ENCODE measurements around the gene MAGOH.
"Not testable (repeated sequence)": the region's sequence is repeated elsewhere in the genome, so short reads cannot be mapped to it uniquely, and the experiment has no call there.

MAGOH gene

DNA sequence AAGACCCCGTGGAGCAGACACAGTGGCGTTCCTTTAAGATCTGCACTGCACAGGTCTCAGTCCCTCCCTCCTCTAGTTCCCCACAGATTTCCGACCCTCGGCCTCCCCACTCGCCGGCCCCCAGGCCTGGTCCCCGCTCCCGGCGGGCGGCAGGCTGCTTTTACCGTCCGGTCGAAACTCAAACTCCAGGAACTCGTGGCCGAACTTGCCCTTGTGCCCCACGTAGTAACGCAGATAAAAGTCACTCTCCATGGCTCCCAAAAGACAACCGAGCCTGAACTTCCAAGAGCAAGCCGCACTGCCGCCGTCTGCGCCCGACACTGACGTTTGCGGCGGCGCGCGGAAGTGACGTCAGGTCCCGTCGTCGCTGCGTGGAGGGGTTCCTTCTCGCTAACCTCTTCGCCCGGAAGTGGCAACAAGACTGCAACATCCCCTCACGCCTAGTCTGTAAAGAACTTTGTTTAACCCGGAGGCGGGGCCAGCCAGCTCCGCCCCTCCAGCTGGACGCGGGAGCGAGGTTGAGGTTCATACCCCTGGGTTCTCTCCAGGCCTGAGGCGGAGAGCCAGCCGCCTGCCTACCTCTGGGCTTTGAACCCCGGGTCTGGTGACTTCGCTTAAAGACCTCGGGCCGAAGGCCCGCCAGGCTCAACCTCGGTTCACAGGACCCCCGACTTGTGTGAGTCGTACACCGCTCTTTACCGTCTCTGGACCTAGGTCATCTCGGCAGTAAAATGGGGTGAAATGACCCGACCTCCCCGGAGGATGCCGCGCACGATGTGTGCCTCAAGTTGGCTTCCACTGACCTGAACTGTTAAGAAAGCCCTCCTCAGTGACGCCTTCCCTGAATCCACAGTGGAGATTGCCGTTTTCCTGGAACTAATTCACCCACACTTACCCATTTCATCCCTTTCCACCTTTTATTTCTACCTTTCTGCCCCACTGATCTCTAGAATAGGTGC is at the start of gene MAGOH:
Gene MAGOH, minus strand, starts transcription at position 322 of the 959 bp plus-strand sequence. Its CDS starts 70 bp downstream, at position 252.
- DNase-seq: peak; percentile 93

DNA sequence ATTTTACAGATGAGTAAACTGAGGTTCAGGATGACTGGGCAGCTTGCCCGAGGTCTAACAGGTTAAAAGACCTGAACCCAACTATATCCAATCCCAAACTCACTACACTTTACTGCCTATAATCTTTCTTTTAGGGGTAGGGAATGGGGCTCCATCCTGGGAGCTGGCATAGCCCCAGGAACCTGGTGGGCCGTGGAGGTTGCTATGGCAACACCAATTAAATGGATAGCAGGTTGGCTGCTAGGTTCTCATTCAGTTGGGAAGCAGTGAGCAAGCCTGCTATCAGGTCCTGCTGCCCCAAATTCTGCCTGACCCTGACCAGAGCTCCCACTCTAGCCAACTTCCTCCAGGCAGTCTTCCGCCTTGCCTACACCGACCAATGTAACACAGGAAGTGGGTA is 48.6 kb upstream of the MAGOH start:
- DNase-seq: peak; percentile 17

DNA sequence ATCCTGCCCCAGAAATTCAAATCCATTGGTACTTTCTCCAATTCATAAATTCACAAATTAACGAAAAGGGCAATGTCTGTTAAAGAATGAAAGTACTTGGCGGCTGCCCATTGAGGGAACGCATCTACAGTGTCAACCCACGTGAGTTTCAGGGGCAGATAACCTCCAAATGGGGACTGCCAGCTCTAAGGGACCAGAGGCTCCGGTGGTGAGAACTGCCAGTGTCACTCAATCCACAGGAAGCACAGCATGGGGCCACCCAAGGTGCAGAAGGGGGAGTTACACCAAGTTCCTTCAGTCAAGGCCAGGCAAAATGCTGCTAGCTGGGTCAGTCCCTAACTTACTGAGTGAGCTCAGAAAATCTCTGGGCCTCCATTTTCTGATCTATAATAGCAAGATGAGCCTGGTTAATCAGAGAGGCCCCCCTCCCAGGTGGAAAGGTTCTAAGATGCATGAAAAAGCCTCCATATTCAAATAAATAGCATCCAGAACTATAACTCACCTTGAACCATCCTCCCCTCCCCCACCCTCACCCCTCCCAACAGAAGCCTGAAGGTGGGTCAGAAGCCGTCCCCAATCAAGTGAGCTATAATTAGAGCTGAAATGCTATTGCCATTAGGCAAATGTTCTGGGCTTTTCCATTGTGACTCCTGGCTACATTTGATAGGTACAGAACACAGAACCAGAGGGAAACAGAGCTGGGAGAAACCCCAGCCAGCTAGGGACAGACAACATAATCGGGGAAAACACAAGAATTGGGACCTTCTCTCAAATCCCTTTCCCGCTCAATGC is 47.8 kb upstream of the MAGOH start:
- DNase-seq: no peak

DNA sequence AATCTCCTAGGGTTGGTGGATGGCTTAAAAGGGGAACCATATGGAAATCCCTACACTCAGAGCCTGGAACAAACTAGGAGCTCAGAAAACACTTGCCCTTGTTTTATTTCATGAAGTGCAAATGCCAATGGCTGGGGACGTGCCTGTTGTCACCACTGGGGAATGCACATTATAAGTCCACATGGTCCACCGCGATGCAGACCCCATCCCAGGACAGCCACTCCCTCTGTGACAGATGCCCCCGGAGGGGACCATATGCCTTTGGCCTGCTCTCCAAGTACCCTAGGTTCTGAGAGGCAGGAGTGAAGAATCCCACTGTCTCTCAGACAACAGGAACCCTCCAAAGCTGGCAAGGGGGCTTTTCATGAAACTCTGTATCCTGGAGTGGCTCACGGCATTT is 47.2 kb upstream of the MAGOH start:
- DNase-seq: no peak

DNA sequence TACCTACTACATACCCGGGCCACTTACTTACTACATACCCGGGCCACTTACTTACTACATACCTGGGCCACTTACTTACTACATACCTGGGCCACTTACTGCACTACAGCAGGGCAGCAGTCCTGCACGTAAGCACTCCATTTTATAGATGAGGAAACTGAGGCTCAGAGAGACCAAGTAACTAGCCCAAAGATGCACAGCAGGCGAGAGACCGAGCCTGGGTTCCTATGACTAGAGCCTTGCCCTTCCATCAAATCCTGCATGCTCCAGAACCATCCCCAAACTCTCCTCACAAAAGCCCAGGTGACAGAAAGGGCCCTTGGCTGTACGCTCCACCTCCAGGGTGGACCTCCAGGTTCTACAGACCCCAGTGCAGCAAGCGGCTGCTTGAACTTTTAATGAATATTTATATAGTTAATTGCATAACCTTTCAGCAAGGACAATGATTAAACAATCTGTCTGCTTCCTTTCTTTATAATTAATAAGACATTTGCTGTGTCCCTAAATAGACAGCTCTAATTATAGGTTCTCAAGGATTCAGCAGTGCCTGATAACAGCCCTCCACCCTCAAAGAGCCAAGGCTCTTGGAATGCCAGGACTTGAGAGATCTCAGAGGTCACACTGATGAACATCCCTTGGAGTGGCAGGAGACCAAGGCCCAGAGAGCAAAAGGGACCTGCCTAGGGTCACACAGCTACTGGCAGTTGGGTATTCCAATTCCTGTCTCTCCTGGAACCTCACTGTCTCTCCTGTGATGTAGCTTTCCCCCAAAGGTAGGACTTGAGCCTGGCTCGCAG is 46.1 kb upstream of the MAGOH start:
- no peak for DNase-seq

DNA sequence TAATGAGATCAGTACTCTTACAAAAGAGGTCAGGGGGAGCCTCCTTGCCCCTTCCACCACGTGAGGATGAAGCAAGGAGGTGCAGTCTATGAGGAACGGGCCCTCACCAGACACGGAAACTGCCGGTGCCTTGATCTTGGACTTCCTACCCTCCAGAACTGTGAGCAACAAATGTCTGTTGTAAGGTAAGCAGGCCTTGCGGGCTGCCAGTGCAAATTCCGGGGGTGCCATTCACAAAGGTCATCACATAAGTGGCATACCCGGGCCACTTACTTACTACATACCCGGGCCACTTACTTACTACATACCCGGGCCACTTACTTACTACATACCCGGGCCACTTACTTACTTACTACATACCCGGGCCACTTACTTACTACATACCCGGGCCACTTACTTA is 44.8 kb upstream of the MAGOH start:
- DNase-seq: not testable (repeated sequence)

DNA sequence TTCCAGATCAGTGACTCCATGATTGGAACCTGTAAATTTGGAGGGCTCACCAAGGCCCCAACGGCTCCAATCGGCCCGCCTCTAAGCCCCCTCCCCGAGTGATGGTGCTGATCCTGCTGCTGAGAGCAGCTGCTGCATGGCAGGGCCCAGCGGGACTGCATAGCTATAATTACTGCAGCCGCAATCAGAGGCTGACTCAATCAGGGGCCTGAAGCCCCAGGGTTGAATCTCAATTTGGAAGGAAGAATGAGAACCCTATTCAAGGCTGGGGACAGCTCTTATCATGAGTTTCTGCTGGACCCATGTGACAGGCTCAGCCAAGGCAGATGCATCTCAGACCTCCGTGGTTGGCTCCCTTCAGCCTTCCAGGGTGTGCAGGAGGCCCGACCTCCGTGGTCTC is 42.8 kb upstream of the MAGOH start:
- peak; percentile 16 for DNase-seq

DNA sequence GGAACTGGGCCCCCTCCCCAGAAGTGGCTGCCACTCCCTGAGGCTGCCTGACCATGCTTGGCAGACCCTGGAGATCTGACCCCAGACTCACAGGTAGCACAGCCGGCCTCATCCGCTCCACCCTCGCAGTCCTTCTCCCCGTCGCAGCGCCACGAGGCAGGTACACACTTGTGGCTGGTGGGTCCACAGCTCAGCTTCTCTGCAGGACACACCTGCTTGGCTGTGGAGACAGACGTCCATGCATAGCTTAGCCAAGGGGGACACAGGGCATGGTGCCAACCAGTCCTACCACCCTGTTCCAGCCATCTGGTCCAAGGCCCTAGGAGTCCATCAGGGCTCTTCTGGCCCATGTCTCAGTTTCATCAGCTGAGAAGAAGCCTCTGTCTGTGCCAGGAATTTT is 42.2 kb upstream of the MAGOH start:
- DNase-seq: no peak

DNA sequence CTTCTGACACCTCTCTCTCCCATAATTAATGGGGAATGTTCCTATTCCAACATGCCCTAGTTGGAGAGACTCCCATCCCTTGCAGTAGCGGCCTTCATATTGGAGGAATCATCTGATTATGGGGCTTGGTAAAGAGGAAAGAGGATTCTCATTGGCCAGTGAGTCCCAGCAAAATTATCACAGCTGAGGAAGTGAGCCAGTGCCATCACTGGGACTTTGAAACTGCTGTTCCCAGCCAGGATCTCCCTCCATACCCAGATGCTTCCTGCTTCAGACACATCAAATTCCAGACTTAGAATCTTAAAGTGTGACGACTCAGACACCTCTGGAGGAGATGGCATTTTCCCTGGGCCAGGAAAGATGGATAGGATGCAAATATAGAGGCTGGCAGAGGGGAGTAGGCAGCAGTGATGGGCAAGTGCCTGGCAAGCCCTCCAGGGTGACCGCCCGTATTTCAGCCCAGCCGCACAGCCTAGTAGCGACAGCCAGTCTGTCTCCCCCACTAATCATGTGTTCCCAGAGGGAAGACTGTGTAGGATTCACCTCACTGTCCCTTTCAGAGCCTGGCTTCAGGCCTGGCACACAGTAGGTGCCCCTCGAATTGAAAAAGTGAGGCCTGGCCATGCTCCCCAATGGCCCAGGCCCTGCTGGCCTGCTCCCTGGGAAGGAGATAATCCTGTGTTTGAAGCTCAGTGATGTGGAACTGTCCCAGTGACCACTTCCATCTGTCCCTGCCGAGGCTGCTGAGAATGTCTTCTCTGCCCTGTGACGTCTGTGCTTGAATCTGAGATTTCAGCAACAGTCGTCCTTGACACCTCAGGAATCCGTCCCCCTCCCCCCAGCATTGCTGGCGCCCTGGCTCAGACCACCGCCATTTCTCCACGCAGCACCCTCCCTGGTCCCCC is 41.2 kb upstream of the MAGOH start:
- DNase-seq: no peak

DNA sequence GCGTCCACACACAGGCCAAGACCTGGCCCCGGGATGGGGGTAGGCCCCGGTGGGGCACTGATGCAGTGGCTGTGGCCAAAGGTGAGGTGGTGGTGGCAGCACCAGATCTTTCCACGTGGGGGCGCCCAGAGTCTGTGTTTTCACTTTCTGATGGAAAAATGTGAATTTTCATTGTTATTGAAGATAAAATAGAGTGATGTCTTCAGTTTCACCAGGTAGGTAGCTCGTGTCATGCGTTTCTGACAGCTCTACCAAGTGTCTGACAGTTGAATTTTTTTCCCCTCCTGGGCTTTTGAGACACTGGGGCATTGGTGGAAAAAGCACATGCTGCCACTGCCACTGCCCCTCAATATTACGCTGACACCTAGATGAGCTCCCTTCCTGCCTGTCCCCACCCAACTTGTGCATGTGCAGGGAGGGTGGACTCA is 40.0 kb upstream of the MAGOH start:
- DNase-seq: peak; percentile 64

DNA sequence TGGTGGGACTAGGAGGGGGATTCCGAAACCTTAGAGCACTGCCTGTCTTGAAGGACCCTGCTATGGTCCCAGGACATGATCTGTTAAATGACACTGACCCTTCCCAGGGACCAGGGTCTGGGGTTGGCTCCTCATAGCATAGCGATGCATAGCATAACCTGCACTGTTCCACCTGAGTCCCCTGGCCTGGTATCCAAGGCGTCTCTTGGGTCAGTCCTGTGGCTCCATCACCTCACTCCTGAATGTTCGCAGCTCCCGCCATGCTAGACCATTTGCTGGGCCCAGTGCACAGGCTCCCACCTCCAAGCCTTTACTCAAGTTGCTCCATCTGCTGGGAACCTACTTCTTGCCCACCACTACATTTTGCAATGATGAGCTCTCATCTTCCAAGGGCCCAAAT is 39.0 kb upstream of the MAGOH start:
- DNase-seq: no peak

DNA sequence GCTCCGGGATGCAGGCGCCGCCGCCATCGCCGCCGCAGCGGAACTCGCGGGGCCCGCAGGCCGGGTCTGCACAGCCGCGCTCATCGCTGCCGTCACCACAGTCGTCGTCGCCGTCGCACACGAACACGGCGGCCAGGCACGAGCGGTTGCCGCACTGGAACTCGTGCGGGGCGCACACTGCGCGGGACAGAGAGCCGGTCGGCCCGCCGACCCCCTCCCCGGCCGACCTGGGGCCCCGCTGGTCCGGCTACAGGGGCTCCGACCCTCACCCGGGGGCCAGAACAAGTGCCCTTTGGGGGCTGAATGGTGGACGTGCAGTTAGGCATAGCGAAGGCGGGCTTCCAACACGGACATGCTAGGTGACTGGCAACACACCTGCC is 38.6 kb upstream of the MAGOH start:
- no peak for DNase-seq

DNA sequence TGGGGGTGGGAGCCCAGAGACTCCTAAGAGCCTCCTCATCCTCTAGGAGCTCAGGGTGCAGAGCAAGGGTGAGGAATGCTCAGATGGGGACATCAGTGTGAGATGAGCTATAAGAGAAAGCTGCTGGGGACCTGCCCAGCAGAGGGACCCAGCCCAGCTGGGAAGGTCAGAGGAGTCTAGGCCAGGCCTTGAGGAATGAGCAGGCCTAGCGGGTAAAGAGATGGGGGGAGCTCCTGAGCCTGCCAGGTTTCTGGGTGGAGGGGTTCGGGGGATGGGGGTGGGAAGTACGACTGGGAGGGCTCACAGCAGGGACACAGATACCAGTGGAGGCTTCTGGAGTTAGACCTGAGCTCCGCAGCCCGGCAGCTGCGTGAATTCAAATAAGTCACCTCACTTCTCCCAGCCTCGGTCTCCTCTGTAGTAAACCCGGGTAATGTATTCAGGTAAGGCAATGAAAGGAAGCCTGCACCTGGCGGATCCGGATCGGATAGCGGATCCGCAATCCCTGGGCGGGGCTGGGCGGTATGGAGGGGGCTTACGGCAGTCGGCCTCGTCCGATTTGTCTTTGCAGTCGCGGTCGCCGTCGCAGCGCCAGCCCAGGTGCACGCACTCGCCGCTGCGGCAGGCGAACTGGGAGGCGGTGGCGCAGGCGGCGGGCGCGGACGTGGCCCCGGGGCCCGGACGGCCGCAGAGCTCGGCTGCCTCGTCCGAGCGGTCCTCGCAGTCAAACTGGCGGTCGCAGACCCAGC is 38.0 kb upstream of the MAGOH start:
- no peak for DNase-seq

DNA sequence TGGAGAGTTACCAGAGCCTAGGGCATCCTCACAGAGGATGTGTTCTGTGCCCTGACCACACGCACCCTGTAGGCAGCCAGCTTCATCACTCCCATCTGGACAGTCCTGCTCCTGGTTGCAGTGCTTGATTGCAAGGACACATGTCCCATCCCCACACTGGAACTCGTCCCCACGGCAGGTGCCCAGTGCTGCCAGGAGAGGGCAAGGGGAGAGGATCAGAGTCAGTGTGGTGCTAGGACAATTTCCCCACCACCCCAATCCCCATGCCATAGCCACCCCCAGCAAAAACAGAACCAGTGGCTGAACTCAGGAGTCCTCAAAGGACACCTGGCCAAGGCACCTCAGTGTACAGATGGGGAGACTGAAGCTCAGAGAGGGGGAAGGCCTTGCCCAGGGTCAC is 37.2 kb upstream of the MAGOH start:
- no peak for DNase-seq

DNA sequence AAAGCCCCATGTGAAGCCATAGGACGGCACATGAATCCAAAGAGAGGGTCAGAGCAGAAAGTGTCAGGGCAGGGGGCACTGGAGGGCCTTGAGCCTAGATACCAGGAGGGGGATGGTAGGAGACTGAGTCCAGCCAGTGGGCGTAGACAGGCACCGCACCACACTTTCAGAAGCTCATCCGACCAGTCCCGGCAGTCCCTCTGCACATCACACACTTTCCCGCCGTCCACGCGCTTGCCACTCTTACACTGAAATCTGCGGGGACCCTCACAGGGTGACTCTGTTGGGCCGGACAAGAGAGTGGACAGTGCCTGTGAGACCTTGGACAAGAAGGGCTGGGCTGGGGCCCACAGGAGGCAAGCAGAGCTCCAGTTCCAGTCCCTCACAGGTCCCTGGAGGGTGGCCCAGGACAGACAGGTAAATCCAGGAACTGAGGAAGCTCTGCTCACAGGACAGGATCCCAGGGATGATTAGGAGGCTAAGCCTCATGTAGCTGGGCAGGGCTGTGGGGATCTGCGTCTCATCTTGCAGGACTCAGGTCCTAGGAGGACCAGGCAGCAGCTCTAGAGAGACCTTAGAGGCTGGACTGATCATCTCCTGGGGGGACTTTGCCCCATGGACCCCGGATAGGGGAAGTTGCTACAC is 36.3 kb upstream of the MAGOH start:
- DNase-seq: no peak

DNA sequence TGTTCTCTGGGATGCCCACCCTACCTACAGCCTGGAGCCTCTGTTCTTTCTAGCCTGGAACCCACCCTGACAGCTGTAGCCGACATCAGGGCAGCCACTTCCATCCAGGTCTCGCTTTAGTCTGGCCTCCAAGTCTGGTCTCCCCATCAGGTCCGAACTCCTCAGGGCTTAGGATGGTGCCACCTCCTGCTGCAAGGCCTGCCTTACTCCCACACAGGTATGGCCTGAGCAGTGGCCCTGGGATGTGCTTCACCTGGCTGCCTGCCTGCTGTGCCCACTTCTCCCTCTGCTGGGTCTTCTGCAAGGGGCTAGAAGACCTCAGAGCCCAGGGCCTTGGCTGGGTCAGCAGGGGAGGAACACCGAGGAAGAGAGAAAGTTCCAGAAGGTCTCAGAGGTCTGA is 35.7 kb upstream of the MAGOH start:
- DNase-seq: no peak

DNA sequence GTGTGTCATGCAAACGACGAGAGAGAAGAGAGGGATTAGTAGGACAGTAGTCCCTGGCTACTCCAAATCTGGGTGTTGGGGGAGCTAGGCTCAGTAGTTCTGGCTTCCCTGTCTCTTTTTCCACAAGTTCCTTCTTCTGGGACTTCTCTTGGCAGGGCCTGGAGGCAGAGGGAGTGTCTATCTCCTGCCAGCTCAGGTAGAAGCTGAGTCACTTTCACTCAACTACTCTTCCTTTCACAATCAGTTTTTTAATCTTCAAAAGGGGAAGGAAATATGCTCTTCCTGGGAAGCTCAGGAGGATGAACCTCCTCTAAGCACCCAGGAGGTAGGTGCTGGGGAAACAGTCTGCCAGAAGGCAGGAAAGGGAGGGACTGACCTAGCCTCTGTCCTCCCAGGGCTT is 35.2 kb upstream of the MAGOH start:
- DNase-seq: no peak

DNA sequence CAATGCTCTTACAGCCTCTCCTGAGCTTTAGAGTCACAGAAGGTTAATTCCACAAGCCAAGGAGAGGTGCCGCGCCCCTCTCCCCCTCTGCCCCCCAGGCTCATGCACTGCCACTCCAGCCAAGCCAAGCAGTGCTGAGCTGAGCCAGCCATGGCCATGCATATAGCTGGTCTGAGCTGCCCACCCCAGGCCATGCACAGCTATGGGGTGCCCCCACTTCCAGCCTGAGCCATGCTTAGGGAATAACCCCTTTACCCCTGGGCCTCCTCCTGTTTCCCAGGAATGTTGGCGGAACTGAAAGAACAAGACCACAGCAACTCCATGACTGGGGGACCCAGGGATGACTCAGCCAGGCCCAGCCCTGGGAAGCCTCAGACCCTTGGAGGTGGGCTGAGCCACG is 34.0 kb upstream of the MAGOH start:
- no peak for DNase-seq

DNA sequence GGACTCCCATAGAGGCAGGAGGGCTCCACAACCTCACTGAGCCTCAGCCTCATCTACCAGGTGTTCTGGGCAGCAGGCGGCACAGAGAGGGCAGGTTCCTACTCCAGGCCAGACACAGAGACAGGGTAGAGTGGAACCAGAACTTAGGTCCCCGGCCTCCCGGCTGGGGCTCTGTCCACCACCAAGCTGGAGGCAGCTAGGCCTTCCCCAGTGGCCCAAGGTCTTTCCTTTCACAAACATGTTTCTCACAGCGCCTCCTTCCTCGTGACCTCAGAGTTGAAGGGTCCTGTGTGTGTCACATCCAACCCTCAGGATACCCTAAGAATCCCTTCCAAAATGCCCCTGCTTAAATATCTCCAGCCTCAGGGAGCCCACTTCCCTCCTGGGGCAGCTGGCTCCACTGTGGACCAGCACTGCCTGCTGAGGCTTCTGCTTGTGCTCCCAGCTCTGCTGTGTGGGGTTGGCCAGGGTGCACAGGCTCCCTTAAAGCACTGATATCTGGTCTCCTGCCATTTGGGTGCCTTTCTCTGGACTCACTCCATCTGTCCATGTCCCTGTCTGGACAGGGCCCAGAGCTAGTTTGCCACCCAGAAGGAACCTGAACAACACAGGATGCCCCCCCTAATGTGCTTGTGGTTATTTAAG is 33.2 kb upstream of the MAGOH start:
- DNase-seq: no peak

DNA sequence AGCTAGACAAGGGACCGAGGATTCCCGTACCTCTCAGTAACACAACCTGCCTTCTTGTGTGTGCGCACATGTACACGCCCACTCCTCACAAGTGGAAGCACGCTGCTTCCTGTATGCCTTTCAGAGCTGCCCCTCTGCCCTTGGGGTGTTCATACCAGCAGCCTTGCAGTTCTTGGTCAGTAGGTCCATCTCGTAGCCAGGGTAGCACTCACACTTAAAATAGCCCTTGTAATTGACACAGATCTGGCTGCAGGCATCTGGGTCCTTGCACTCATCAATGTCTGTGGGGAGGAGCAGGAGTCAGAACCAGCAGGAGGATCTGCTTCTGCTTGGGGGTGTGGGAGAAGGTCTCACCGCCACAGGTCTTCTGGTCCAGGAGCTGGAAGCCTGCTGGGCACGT is 32.6 kb upstream of the MAGOH start:
- DNase-seq: no peak

Measured in NCI-H2227 treated with DMSO at 0.1 percent for 48 hours (cell line).